Thyroid gland (tissue), 4 donors: ENCODE data around the gene GABRR2. TPM values are rescaled to one million over a fixed set of nuclear protein-coding genes. Genes with fewer than 3 reads are reported as not detected.

Experiments used
- DNase-seq, 2 donors: peaks; one replicate each; pipeline ENCODE4 v3.0.0-alpha.2; 2019
- H3K27ac ChIP-seq, 3 donors: fragments of 200-600 bp; sonication (generic); 1 replicate in 2 of 3; 2 replicates in 1 of 3; pipeline ENCODE4 v1.5.1; 2016 to 2019; ENCODE audit warnings: mild to moderate bottlenecking in 1 of 3, moderate library complexity in 1 of 3
- H3K27me3 ChIP-seq: fragments of 200-600 bp; sonication (generic); one replicate; pipeline ENCODE4 v1.5.1; 2019
- H3K36me3 ChIP-seq, 2 donors: fragments of 200-600 bp; sonication (generic); one replicate each; pipeline ENCODE4 v1.5.1; 2016 to 2019
- H3K4me1 ChIP-seq, 2 donors: fragments of 200-600 bp; sonication (generic); one replicate each; pipeline ENCODE4 v1.5.1; 2017 to 2019
- H3K4me3 ChIP-seq, 3 donors: fragments of 200-600 bp; sonication (generic); replicated peaks in 1 of 3; 1 replicate in 2 of 3; 2 replicates in 1 of 3; pipeline ENCODE4 v1.5.1; 2016; ENCODE audit warnings: mild to moderate bottlenecking in 1 of 3
- H3K9me3 ChIP-seq: fragments of 200-600 bp; sonication (generic); one replicate; pipeline ENCODE4 v1.5.1; 2017
- POLR2A ChIP-seq, 2 donors: fragments of 450-650 bp; IDR thresholded peaks; one replicate each; pipeline ENCODE4 v1.6.1; 2017; ENCODE audit warnings: antibody characterized with exemption in 2 of 2, mild to moderate bottlenecking in 2 of 2, moderate library complexity in 1 of 2
- WGBS, 2 donors: methylation state at CpG; one replicate each; pipeline ENCODE4 v1.1.5; 2017; 5-methylcytosine and 5-hydroxymethylcytosine counted together
- intact Hi-C: fragments of 100-400 bp; cut with DNase I; formaldehyde crosslinking; loops from one replicate; pipeline ENCODE4 v1.15.1; 2023
- total RNA-seq, 4 donors: library from RNA; depleted of rRNA; stranded (reverse); fragments of >200 nt; gene quantifications; one replicate each; pipeline ENCODE4 v1.2.3, GENCODE V29; 2016
- TF ChIP-seq, protein P1 (sequence below), 6 experiments: fragments of 200-600 bp in 3 of 6; fragments of 450-650 bp in 3 of 6; sonication (generic) in 3 of 6; IDR thresholded peaks; one replicate each; pipeline ENCODE4 v1.5.1; 2016 to 2019; ENCODE audit warnings: antibody characterized with exemption in 6 of 6, mild to moderate bottlenecking in 2 of 6, inconsistent platforms in 1 of 6, moderate library complexity in 1 of 6

GABRR2 gene
- 1 to 10 TPM in 1 of 4 donors, under 1 TPM in 3; 0.42 to 2.1 (median 0.56) TPM for total RNA-seq

GRCh38 chr6:89315249-89315885 is at the start of gene GABRR2:
Gene GABRR2 (minus strand): TSS chr6:89315299. CDS start chr6:89315165, 134 bp downstream.
- WGBS, 2 donors = 84 to 93% methylated on average over 6 of the region's 6 CpGs
- H3K27me3 ChIP-seq = no peaks in the 10 kb centered on the region
- no peak within 1 kb of the TSS for H3K27ac ChIP-seq
- no peaks in the 10 kb centered on the region for H3K9me3 ChIP-seq
- intact Hi-C loops = loop anchor here (10.0 kb wide), 1 partner anchor 49 kb away; no protein-coding TSS in a partner anchor
- H3K4me3 ChIP-seq = no peak within 1 kb of the TSS
- TF ChIP-seq, protein P1, sequence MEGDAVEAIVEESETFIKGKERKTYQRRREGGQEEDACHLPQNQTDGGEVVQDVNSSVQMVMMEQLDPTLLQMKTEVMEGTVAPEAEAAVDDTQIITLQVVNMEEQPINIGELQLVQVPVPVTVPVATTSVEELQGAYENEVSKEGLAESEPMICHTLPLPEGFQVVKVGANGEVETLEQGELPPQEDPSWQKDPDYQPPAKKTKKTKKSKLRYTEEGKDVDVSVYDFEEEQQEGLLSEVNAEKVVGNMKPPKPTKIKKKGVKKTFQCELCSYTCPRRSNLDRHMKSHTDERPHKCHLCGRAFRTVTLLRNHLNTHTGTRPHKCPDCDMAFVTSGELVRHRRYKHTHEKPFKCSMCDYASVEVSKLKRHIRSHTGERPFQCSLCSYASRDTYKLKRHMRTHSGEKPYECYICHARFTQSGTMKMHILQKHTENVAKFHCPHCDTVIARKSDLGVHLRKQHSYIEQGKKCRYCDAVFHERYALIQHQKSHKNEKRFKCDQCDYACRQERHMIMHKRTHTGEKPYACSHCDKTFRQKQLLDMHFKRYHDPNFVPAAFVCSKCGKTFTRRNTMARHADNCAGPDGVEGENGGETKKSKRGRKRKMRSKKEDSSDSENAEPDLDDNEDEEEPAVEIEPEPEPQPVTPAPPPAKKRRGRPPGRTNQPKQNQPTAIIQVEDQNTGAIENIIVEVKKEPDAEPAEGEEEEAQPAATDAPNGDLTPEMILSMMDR (IDR thresholded peaks at IDR 0.05) = no peak
- TF ChIP-seq POLR2A (IDR thresholded peaks at IDR 0.05) = no peak
- peaks cover 14 to 22% of the 10 kb centered on the region in 2 donors for H3K4me1 ChIP-seq
- H3K36me3 ChIP-seq = no peaks in the 10 kb centered on the region
- no peak for DNase-seq

- Histone ChIP-seq H3K27me3 (no peaks in the 10 kb centered on the region), H3K4me3 (no peak overlapping the region), H3K36me3 (no peaks in the 10 kb centered on the region), H3K4me1 (peaks cover 0 to 5% of the 10 kb centered on the region in 2 donors), H3K27ac (no peak overlapping the region), H3K9me3 (no peaks in the 10 kb centered on the region)
- intact Hi-C loops = loop anchor here (10.0 kb wide), 1 partner anchor 50 kb away; the partner anchor contains the start of gene GABRR2
- DNase-seq = no peak
- TF ChIP-seq POLR2A (IDR thresholded peaks at IDR 0.05) = no peak
- TF ChIP-seq, protein P1 (IDR thresholded peaks at IDR 0.05) = no peak
These were observed 49.5 kb upstream of the GABRR2 start for GRCh38 chr6:89364586-89364985.

DNA sequence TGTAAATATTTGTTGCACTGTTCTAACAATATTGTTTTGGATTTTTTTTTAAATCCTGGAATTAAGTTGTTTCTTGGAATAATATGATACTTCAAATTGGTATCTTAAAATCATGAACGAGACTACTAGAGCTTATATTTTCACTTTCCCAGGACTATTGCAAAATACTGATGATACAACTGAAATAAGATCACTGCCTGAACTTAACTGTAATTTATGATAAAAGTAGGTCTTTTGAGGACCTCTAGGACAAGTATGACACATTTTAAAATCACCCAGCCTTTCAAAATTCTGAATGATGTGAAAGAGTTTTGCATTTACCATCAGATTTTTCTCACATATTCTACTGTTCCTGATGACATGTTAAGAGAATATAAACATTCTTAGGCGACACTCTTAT is 46.1 kb upstream of the GABRR2 start:
- H3K4me3 ChIP-seq = no peak overlapping the region
- no peak overlapping the region for H3K27ac ChIP-seq
- WGBS, 2 donors = 84 to 91% methylated on average over 2 of the region's 2 CpGs
- no peaks in the 10 kb centered on the region for H3K36me3 ChIP-seq
- H3K9me3 ChIP-seq = no peaks in the 10 kb centered on the region
- H3K4me1 ChIP-seq = no peaks in the 10 kb centered on the region
- no peak for TF ChIP-seq POLR2A (IDR thresholded peaks at IDR 0.05)
- TF ChIP-seq, protein P1 (IDR thresholded peaks at IDR 0.05) = no peak
- intact Hi-C loops = loop anchor here (10.0 kb wide), 1 partner anchor 46 kb away; the partner anchor contains the start of gene GABRR2
- no peak for DNase-seq
- H3K27me3 ChIP-seq = no peaks in the 10 kb centered on the region

- no peak for TF ChIP-seq POLR2A (IDR thresholded peaks at IDR 0.05)
- TF ChIP-seq, protein P1 (IDR thresholded peaks at IDR 0.05) = no peak
- DNase-seq = no peak
- no peaks in the 10 kb centered on the region for H3K36me3 ChIP-seq
- no peaks in the 10 kb centered on the region for H3K9me3 ChIP-seq
- intact Hi-C loops = loop anchor here (10.0 kb wide), 1 partner anchor 46 kb away; the partner anchor contains the start of gene GABRR2
- H3K4me3 ChIP-seq = no peak overlapping the region
- H3K27ac ChIP-seq = no peak overlapping the region
- H3K27me3 ChIP-seq = no peaks in the 10 kb centered on the region
- H3K4me1 ChIP-seq = no peaks in the 10 kb centered on the region
- 97% methylated on average over 2 of the region's 2 CpGs for WGBS, 2 donors
These were observed 45.4 kb upstream of the GABRR2 start for GRCh38 chr6:89360415-89360999.

- H3K4me1 ChIP-seq = no peaks in the 10 kb centered on the region
- H3K9me3 ChIP-seq = no peaks in the 10 kb centered on the region
- no peak for DNase-seq
- no peaks in the 10 kb centered on the region for H3K36me3 ChIP-seq
- H3K27me3 ChIP-seq = no peaks in the 10 kb centered on the region
- intact Hi-C loops = no loop called here
- no peak overlapping the region for H3K4me3 ChIP-seq
- no peak overlapping the region for H3K27ac ChIP-seq
- 11 to 32% methylated on average over 1 of the region's 1 CpG for WGBS, 2 donors
- TF ChIP-seq POLR2A (IDR thresholded peaks at IDR 0.05) = no peak
- TF ChIP-seq, protein P1 (IDR thresholded peaks at IDR 0.05) = no peak
These were observed 44.5 kb upstream of the GABRR2 start for GRCh38 chr6:89359561-89359960.
